Motor neuron (in vitro differentiated cells): ENCODE results near the gene PCIF1. TPM values are rescaled to one million over a fixed set of nuclear protein-coding genes. Genes with fewer than 3 reads are reported as not detected.
A peak's percentile ranks its signal among the peaks of the same experiment; 100 is the strongest.

Source experiments
- ATAC-seq, 8 experiments: fragments of 200-7000 bp; cut with Tn5 transposase; replicated peaks in 6 of 8; 2 replicates each; pipeline ENCODE4 v1.8.0; 2021; ENCODE audit warnings: mild to moderate bottlenecking in 8 of 8, moderate library complexity in 8 of 8
- H3K27ac ChIP-seq, 2 donors: fragments of 250-450 bp; sonication (Bioruptor Pico); 2 replicates each; pipeline ENCODE4 v1.9.0; 2021; ENCODE audit warnings: antibody characterized with exemption in 2 of 2, mild to moderate bottlenecking in 2 of 2, moderate library complexity in 1 of 2
- H3K4me1 ChIP-seq, 2 donors: fragments of 250-450 bp; sonication (Bioruptor Pico); replicated peaks in 1 of 2; 2 replicates each; pipeline ENCODE4 v1.6.1; 2021; ENCODE audit warnings: antibody characterized with exemption in 2 of 2, mild to moderate bottlenecking in 2 of 2, moderate library complexity in 1 of 2
- H3K4me3 ChIP-seq, 5 donors: fragments of 250-450 bp; sonication (Bioruptor Pico); 2 replicates each; pipeline ENCODE4 v1.9.0; 2021; ENCODE audit warnings: antibody characterized with exemption in 5 of 5, mild to moderate bottlenecking in 5 of 5, moderate library complexity in 4 of 5
- WGBS, 10 experiments: fragments of 450-650 bp; shearing (Covaris generic); methylation state at CpG; one replicate each; pipeline ENCODE4 v1.0.0; 2022; 5-methylcytosine and 5-hydroxymethylcytosine counted together
- in situ Hi-C, 9 experiments: fragments of 400-800 bp; cut with MboI; loops; one replicate each; pipeline ENCODE4 v1.15.0; 2021; ENCODE audit warnings: low sequenced_read_pairs in 9 of 9, low pct_unique_long_range_greater_than_20kb in 2 of 9; ENCODE audit not compliant: unreplicated experiment in 9 of 9
- total RNA-seq, 8 experiments: library from RNA; unstranded; fragments of 300-600 nt; gene quantifications; 2 replicates each; pipeline versions ENCODE4 v1.2.3 to v1.2.4, GENCODE V29; 2022

PCIF1 gene
- total RNA-seq, 8 experiments from 2014 or later: 6.7 to 58.9 (median 20.4) TPM

GRCh38 chr20:45963059-45964005 lies 28.8 kb downstream of the PCIF1 start:
- Histone ChIP-seq H3K4me1 (no peaks in the 10 kb centered on the region), H3K4me3 (no peak overlapping the region), H3K27ac (no peak overlapping the region)
- 59 to 100% (median 81%) methylated on average over 1 to 16 of the region's 34 CpGs; no CpG with 5 or more reads in 1 of the 10 experiments for WGBS, 10 experiments
- in situ Hi-C loops: no loop called here
- peak in 7 of 8 experiments; percentile 24 to 60 (median 39) for ATAC-seq

DNA sequence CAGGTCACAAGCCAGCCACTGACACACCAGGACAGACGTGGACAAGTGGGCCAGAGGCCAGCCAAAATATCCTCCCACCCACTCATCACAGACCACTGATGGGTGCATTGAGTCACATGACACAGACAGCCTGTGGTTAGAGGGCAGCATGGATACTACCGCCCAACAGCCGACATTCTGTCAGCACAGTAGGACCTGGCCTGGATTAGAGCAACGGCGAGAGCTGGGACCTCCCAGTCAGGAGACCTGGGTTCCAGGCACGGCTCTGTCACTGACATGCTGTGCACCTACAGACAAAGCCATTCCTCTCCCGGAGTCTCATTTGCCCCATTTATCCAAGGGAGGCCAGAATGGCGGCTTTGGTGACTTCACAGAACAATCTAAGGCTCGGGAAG lies 29.5 kb downstream of the PCIF1 start:
- in situ Hi-C loops: no loop called here
- WGBS, 10 experiments: 80 to 100% (median 100%) methylated on average over 1 to 3 of the region's 9 CpGs; no CpG with 5 or more reads in 4 of the 10 experiments
- H3K27ac ChIP-seq: no peak overlapping the region
- H3K4me1 ChIP-seq: no peaks in the 10 kb centered on the region
- ATAC-seq: no peak
- no peak overlapping the region for H3K4me3 ChIP-seq

GRCh38 chr20:45965169-45966002 lies 30.9 kb downstream of the PCIF1 start:
- in situ Hi-C loops: no loop called here
- Histone ChIP-seq H3K4me1 (peaks cover under 1% of the 10 kb centered on the region in 2 donors), H3K27ac (no peak overlapping the region), H3K4me3 (no peak overlapping the region)
- ATAC-seq: peak in 2 of 8 experiments; percentile 4 to 61
- 63 to 100% (median 92%) methylated on average over 3 to 6 of the region's 18 CpGs; no CpG with 5 or more reads in 3 of the 10 experiments for WGBS, 10 experiments

DNA sequence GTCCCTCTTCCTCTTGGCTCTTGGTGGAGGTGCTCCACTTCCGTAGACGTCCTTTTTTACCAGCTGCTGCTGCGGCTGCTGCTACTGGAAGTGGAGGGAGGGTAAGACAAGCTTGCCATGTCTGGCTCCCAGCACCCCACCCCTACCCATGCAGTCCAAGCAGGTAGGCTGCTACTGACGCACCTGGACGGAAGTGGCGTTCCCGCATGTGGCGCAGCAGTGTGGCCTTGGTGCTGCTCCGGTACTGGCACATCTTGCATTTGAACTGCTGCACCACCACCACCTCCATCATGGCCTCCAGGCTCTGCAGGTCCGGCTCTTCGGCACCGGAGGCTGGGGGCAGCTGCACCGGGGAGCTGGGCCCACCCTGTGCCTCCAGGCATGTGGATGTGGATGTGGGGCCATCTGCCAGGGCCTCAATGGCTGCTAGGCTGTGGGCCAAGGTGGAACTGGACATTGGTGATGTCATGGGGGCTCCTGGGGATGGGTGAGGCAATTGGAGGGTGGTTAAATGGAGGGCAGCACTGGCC lies 33.1 kb downstream of the PCIF1 start:
- Histone ChIP-seq H3K27ac (no peak overlapping the region), H3K4me1 (peaks cover 5 to 10% of the 10 kb centered on the region in 2 donors), H3K4me3 (no peak overlapping the region)
- in situ Hi-C loops: no loop called here
- whole genome bisulfite sequencing, 10 experiments: 82 to 90% methylated on average over 2 of the region's 13 CpGs; no CpG with 5 or more reads in 8 of the 10 experiments
- no peak for ATAC-seq

DNA sequence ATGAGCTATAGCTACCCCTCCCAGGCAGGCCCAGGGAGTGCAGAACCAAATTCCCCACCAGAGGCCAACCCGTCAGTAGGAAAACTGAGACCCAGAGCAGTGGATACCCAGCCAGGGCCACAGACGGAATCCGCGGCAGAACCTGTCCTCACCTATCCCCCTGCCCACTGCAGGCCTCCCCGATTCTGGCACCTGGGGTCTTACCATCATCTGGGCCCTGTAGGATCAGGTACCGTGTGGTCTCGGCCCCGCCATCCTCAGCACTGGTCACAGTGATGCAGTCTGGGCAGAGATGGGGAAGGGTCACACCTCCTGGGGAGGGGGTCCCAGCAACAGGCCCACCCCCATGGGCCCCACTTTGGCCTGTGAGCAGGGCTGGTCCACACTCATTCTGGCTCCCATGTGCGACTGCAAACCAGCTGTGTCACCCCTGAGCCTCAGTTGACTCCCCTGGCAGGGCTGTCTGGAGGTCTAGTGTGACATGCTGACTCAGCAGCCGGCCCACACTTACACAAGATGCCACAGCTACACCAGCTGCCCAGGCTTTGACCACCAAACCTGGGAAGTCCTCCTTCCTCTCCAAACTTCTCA lies 33.7 kb downstream of the PCIF1 start:
- Histone ChIP-seq H3K4me3 (no peak overlapping the region), H3K4me1 (peaks cover 7 to 12% of the 10 kb centered on the region in 2 donors), H3K27ac (no peak overlapping the region)
- WGBS, 10 experiments: 92 to 100% methylated on average over 1 to 9 of the region's 10 CpGs; no CpG with 5 or more reads in 8 of the 10 experiments
- no peak for ATAC-seq
- in situ Hi-C loops: no loop called here

DNA sequence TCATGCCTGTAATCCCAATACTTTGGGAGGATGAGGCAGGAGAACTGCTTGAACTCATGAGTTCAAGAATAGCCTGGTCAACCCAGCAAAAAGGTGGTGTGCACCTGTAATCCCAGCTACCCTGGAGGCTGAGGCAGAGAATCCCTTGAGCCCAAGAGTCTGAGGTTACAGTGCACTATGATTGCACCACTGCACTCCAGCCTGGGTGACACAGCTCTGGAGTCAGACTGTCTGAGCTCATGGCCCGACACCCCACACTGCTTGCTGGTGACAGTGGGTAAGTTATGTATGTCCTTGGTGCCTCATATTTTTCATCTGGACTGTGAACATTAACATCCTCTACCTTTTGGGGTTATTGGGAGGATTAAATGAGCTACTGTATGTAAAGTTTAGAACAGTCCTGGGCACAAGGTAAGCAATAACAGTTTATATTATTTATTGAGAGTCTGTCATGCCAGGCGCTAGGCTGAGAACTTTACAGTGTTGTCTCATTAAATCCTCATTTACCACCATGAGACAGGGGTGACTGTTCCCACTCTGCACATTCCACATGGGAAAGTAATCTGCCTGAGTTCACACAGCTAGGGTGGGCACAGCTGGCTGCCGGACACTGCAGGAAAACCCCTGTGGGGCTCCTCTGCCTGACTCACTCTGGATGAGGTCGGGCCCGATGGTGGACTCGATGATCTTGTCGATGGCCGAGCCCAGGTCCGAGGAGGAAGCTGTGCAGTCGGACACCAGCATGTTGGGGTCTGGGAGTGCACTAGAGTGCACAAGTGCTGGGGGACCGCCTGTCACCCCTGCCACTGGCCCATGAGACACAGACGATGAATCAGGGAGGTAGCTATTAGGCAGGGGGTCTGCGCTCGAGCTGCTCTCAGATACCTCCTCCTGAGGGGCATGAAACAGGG lies 34.6 kb downstream of the PCIF1 start:
- in situ Hi-C loops: no loop called here
- Histone ChIP-seq H3K27ac (no peak overlapping the region), H3K4me1 (peaks cover 7 to 12% of the 10 kb centered on the region in 2 donors), H3K4me3 (no peak overlapping the region)
- ATAC-seq: peak in 1 of 8 experiments; percentile 37
- WGBS, 10 experiments: 5 to 95% (median 83%) methylated on average over 1 to 7 of the region's 14 CpGs; no CpG with 5 or more reads in 2 of the 10 experiments

DNA sequence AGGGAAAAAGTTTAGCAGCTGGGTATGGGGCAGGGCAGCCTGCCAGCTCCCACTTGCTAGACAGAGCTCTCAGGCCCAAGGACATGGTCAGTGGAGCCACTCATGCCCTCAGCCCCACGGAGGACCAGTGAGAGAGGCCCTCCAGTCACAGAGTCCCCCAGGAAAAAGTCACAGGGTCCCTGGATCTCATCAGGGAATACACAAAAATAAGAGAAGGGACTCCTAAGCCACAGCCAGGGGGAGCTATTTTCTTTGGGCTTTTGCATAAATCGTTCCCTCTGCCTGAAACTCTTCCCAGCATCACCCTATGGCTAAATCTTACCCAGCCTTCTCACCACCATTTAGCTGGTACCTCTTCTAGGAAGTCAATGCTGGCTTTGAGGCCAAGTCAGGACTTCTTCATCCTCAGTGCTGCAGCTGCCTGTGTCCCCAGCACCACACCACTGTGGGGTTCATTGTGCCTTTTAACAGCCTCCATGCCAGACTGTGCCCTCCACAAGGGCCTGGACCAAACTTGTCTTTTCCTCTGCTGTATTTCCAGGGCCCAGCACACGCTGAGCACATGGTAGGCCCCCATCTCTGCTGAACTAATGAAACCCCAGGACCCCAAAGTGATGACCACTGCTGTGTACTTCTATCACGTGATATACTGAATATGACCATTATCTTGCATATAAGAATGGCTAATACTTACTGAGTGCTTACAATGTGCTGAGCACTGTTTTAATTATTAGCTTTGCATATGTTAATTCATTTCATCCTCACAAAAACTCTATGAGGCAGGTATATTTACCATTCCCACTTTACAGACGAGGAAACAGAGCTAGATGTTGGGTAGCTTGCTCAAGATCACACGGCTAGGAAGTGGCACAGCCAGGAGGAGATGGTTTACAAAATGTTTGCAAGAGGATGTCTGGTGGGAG lies 35.5 kb downstream of the PCIF1 start:
- in situ Hi-C loops: no loop called here

DNA sequence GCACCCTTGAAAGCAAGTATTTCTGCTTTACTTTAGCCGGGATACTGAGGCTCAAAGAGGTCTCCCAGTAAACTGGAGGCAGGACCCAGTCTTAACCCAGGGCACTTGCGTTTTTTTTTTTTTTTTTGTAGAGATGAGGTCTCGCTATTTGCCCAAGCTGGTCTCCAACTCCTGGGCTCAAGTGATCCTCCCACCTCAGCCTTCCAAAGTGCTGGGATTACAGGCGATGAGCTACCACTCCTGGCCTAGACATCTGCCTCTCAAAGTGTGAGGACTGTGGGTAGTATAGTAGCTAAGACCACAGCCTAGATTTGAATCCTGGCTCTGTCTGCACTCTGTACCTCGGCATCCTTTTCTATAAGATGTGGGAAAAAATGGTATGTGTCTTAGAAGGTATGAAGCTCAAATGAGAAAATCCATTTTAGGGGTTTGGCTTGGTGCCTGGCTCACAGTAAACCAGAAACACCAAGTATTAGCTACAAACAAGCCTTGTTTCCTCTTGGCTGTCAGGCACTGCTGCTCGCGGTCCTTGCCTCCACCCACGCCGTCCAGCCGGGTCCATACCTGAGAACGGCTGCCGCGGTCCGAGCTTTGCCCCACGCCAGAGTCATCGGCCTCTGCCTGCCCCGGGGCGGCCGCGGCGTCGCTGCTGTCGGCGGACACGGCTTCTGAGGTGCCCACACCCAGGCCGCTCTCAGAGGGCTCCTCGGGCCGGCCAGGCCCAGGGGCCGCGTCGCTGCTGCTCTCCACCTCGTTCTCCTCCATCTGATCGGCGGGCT lies 36.4 kb downstream of the PCIF1 start:
- WGBS, 10 experiments: 0 to 100% (median 81%) methylated on average over 1 to 19 of the region's 34 CpGs; no CpG with 5 or more reads in 3 of the 10 experiments
- in situ Hi-C loops: no loop called here
- ATAC-seq: peak in 3 of 8 experiments; percentile 4 to 12 (median 9)
- peaks cover 7 to 12% of the 10 kb centered on the region in 2 donors for H3K4me1 ChIP-seq
- H3K27ac ChIP-seq: peak overlapping the region; percentile 100
- H3K4me3 ChIP-seq: peak overlapping the region; percentile 68 to 92 (median 78)

More for the DNA sequence above, 35.5 kb downstream of the PCIF1 start:
- 16 to 100% (median 73%) methylated on average over 1 to 5 of the region's 6 CpGs for whole genome bisulfite sequencing, 10 experiments
- H3K4me1 ChIP-seq: peaks cover 7 to 12% of the 10 kb centered on the region in 2 donors
- ATAC-seq: peak in 2 of 8 experiments; percentile 1 to 7
- no peak overlapping the region for H3K27ac ChIP-seq
- peak overlapping the region in 1 of 5 donors; percentile 68 for H3K4me3 ChIP-seq

DNA sequence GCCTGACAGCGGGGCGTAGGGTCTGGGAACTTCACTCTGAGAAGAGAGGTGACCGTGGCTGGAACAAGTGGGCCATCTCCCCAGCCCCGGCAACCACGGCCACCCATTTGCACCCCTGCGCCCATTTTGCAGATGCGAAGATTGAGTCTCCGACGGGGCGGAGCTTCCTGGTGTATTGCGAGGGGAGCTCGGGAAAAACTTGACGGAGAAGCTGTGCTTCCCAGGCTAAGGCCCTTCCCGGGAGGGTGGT lies 36.9 kb downstream of the PCIF1 start:
- no peak for ATAC-seq
- Histone ChIP-seq H3K27ac (peak overlapping the region; percentile 100), H3K4me1 (peaks cover 7 to 12% of the 10 kb centered on the region in 2 donors), H3K4me3 (peak overlapping the region; percentile 68 to 92 (median 78))
- in situ Hi-C loops: no loop called here
- no CpG with 5 or more reads among the region's 14 CpGs for WGBS, 10 experiments

DNA sequence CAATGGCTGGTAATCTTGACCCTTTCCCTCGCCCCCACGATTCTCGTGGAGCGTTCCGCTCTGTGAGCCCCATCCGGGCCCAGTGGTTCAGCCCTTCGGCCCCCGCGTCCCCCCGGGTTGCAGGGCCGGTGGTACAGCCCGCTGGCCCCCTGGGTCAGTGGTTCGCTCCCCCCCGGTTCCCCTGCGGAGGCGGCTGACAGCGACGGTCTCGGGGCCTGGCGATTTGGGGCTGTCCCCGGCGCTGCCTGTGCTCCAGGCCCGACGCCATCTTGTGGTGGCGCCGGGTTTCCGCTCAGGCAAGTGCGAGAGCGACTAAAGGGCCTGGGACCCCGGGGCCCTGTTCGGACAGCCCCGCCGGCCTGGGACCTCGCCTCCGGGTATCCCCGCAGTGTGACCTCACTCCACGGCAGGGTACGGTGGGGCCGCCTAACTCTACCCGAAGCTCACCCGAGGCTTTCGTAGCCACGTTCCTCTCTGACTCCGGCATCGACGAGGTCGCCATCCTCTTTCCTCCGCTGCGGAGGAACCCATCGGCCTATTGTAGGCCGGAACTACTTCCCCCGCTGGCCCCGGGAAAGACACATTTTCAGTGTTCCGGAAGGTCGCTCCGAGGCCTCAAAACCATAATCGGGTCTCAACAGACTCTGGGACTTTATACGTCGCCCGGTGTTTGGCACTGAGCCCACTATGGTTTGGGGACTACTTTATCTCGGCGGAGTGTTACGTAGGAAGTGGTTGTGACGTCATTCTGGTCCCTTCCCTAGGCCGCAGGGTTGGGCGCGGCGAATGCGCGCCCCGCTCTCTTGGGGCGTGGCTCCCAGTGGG lies 37.4 kb downstream of the PCIF1 start, which contains the start of gene ZNF335:
TSS of gene ZNF335 (minus strand) at position 529 of the 825 bp plus-strand sequence. CDS start 793 bp downstream, outside the sequence.
- peak within 1 kb of the TSS; percentile 100 for H3K27ac ChIP-seq
- peak within 1 kb of the TSS; percentile 68 to 92 (median 78) for H3K4me3 ChIP-seq
- WGBS, 10 experiments: 0 to 3% (median 0%) methylated on average over 1 to 18 of the region's 72 CpGs; no CpG with 5 or more reads in 3 of the 10 experiments
- ATAC-seq: peak; percentile 71 to 85 (median 81)
- peaks cover 7 to 12% of the 10 kb centered on the region in 2 donors for H3K4me1 ChIP-seq
- in situ Hi-C loops: no loop called here
